ENCODE results near the gene CRISP2. TPM values are rescaled to one million over a fixed set of nuclear protein-coding genes. Genes with fewer than 3 reads are reported as not detected.

Gene CRISP2, protein sequence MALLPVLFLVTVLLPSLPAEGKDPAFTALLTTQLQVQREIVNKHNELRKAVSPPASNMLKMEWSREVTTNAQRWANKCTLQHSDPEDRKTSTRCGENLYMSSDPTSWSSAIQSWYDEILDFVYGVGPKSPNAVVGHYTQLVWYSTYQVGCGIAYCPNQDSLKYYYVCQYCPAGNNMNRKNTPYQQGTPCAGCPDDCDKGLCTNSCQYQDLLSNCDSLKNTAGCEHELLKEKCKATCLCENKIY
- total RNA-seq: not detected in 2 replicates

DNA sequence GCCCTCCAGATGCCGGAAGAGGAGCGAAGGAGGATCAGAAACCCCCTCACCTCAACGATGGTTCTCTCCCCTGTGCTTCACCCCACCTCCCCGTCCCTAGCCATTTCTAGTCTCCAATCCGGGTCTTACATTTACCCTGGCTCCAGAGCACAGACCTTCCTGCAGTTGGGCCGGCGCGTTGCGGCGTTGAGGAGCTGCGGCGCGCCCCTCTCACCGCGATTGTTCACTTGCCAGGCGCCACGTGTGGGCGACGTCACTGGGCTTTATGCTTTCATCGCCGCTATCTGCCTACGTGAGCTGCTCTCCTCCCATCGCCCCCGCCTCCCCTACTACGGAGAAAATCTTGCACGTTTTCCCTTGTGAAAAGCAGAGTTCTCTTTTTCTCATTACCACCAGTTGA, at the start of gene CRISP2:
Gene CRISP2 (minus strand): TSS at position 198 of the 400 bp plus-strand sequence. CDS start 4,347 bp downstream, outside the sequence.

DNA sequence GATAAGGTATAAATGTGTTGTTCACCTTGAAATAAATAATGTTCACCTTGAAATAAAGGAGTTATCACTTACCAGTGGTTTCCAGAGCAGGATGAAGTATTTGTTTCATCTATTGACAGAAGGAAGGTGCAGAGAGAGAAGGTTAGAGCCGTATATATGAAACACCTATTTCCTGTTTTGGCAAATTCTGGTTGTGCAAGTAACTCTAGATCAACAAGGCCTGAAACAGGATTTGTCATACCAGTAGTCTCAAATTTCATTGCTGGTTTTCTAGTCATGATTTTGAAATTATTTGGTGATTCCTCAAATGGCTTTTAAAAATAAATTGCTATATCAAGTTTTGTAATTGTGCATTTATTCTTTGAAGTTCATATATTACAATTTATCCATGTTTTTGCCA, 30.9 kb upstream of the CRISP2 start, which contains the start of gene CRISP3:
Gene CRISP3 (minus strand): TSS at position 130 of the 400 bp plus-strand sequence. CDS start 21 bp downstream, at position 109.

Other genes with a start within 250 kb of the CRISP2 start
- not detected in 2 replicates for gene GLYATL3, start 213.6 kb downstream of the CRISP2 start, total RNA-seq
- gene C6orf141, start 162.9 kb downstream of the CRISP2 start, total RNA-seq: 56.2 and 79.6 TPM in 2 replicates
- gene RHAG, start 76.7 kb downstream of the CRISP2 start, total RNA-seq: 0.09 and 0.11 TPM in 2 replicates
- gene CRISP3, start 30.8 kb upstream of the CRISP2 start, total RNA-seq: not detected in 2 replicates
- not detected in 2 replicates for gene PGK2, start 73.7 kb upstream of the CRISP2 start, total RNA-seq
- not detected in 2 replicates for gene CRISP1, start 153.0 kb upstream of the CRISP2 start, total RNA-seq

Data from dermis lymphatic vessel endothelial cell (primary cell).